Glutamatergic neuron (in vitro differentiated cells): ENCODE results near the gene LAMC2. TPM values are rescaled to one million over a fixed set of nuclear protein-coding genes. Genes with fewer than 3 reads are reported as not detected.

Source experiments
- DNase-seq: peaks from one replicate; pipeline ENCODE4 v3.0.0; 2022
- H3K27ac Mint-ChIP-seq: one replicate; pipeline ENCODE4 v1.8.0; 2020; ENCODE audit warnings: mild to moderate bottlenecking, mixed read lengths, inconsistent platforms; ENCODE audit not compliant: unreplicated experiment
- H3K27me3 Mint-ChIP-seq: one replicate; pipeline ENCODE4 v1.8.0; 2020; ENCODE audit warnings: mild to moderate bottlenecking, moderate library complexity, mixed read lengths, inconsistent platforms; ENCODE audit not compliant: unreplicated experiment
- H3K36me3 Mint-ChIP-seq: one replicate; pipeline ENCODE4 v1.8.0; 2020; ENCODE audit warnings: mild to moderate bottlenecking, mixed read lengths, inconsistent platforms; ENCODE audit not compliant: unreplicated experiment
- H3K4me1 Mint-ChIP-seq: one replicate; pipeline ENCODE4 v1.8.0; 2020; ENCODE audit warnings: mild to moderate bottlenecking, low read depth, mixed read lengths, inconsistent platforms; ENCODE audit not compliant: unreplicated experiment
- H3K4me3 Mint-ChIP-seq: one replicate; pipeline ENCODE4 v1.8.0; 2020; ENCODE audit warnings: mild to moderate bottlenecking, mixed read lengths, inconsistent platforms; ENCODE audit not compliant: unreplicated experiment
- H3K9me3 Mint-ChIP-seq: one replicate; pipeline ENCODE4 v1.8.0; 2020; ENCODE audit warnings: mild to moderate bottlenecking, moderate library complexity, mixed read lengths, inconsistent platforms; ENCODE audit not compliant: unreplicated experiment
- total RNA-seq: library from RNA; stranded (reverse); fragmentation: NEBNext Ultra II Directional; extraction: Animal tissue kit (Norgen Biotek cat#: 25700); gene quantifications from one replicate; pipeline ENCODE4 v1.2.1, GENCODE V29; 2021; ENCODE audit not compliant: unreplicated experiment
- TF ChIP-seq, protein P1 (sequence below): fragments of 200-600 bp; sonication (generic); IDR thresholded peaks from one replicate; pipeline ENCODE4 v1.5.0; 2021; ENCODE audit not compliant: partially characterized antibody, unreplicated experiment

LAMC2 gene
- total RNA-seq, 1 donor from 2014 or later = 2.8 TPM

DNA sequence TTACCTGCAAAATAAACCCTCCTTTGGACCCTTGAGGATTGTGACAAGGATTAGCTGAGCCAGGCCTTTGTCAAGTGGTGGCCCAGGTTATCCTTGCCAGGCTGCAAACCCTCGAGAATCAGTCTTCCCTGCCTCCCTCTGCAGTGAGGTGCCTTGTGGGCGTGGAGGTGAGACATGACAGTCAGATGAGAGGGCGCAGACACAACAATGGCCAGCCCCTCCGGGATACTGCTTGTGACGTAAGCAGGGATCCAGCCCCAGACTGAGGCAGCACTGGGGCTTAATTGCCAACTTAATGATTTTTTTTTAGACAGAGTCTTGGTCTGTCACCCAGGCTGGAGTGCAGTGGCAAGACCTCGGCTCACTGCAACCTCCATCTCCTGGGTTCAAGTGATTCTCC, 104.6 kb downstream of the LAMC2 start:
- no peak for DNase-seq
- peaks cover 10% of the 10 kb centered on the region for H3K36me3 Mint-ChIP-seq
- TF ChIP-seq, protein P1, sequence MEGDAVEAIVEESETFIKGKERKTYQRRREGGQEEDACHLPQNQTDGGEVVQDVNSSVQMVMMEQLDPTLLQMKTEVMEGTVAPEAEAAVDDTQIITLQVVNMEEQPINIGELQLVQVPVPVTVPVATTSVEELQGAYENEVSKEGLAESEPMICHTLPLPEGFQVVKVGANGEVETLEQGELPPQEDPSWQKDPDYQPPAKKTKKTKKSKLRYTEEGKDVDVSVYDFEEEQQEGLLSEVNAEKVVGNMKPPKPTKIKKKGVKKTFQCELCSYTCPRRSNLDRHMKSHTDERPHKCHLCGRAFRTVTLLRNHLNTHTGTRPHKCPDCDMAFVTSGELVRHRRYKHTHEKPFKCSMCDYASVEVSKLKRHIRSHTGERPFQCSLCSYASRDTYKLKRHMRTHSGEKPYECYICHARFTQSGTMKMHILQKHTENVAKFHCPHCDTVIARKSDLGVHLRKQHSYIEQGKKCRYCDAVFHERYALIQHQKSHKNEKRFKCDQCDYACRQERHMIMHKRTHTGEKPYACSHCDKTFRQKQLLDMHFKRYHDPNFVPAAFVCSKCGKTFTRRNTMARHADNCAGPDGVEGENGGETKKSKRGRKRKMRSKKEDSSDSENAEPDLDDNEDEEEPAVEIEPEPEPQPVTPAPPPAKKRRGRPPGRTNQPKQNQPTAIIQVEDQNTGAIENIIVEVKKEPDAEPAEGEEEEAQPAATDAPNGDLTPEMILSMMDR = no peak
- H3K27me3 Mint-ChIP-seq = peaks cover 6% of the 10 kb centered on the region
- H3K4me1 Mint-ChIP-seq = peaks cover 14% of the 10 kb centered on the region
- H3K4me3 Mint-ChIP-seq = no peak overlapping the region
- no peak overlapping the region for H3K27ac Mint-ChIP-seq
- H3K9me3 Mint-ChIP-seq = peaks cover 10% of the 10 kb centered on the region

DNA sequence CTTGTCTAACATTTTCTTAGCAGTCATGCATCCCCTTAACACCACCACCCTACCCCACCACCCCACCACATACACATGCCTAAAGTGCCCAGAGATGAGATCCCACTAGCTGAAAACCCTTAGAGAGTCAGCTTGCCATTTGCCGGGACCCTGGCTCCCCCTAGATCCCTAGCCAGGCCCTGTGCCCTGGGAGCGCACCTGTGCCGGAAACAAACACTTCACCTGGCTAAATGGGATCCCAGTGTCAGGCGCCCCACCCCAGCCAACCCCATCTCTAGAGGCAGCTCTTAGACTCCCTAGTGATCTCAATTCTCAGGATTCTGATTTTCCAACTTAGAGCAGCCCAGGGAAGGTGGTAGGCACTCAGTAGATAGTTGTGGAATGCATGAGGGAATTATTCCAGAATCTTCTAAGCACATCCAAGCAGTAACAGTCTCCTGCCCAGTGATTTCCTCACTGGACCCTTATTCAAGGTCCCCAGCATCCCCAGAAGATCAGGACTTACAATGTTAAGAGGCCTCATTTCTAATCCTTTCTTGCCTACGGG, 105.2 kb downstream of the LAMC2 start:
- H3K27ac Mint-ChIP-seq = no peak overlapping the region
- DNase-seq = no peak
- H3K9me3 Mint-ChIP-seq = peaks cover 10% of the 10 kb centered on the region
- TF ChIP-seq, protein P1 = no peak
- peaks cover 6% of the 10 kb centered on the region for H3K27me3 Mint-ChIP-seq
- peaks cover 14% of the 10 kb centered on the region for H3K4me1 Mint-ChIP-seq
- H3K36me3 Mint-ChIP-seq = peaks cover 10% of the 10 kb centered on the region
- H3K4me3 Mint-ChIP-seq = no peak overlapping the region

DNA sequence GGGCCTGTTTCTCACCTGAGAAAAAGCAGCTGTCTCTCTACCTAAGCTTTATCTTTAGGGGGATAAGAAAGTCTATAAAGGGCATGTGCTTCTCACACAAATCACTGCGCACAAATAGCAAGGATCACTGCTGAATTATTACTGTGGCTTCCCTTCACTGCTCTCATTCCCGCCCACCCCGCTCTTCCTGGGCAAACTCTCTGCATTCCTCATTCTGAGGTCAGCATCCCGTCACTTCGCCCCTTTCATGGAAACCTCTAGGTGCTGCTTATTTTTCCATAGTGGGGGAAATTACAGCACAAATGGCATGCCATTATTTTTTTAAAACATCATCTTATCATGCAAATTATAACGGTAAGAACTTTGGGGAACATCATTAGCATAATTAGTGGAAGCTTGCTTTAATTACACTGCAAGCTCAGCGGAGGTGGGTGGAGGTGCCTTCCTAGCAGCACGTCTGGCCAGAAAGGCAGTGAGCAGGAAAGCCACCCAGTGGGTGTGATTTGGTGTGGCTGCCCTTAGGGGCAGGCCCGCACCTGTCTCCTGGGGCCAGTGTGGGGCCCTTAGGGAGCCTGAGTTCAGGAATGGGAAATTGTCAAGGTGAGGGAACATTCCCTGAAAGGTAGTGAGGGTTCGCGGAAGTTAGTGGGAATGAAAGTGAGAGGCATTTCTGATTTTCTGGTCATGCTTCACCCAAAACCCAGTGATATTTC, 105.9 kb downstream of the LAMC2 start:
- Mint-ChIP-seq H3K36me3 (peaks cover 4% of the 10 kb centered on the region), H3K4me1 (peaks cover 11% of the 10 kb centered on the region), H3K27ac (no peak overlapping the region), H3K4me3 (no peak overlapping the region), H3K27me3 (peaks cover 6% of the 10 kb centered on the region), H3K9me3 (peaks cover 10% of the 10 kb centered on the region)
- no peak for DNase-seq
- TF ChIP-seq, protein P1 = no peak

DNA sequence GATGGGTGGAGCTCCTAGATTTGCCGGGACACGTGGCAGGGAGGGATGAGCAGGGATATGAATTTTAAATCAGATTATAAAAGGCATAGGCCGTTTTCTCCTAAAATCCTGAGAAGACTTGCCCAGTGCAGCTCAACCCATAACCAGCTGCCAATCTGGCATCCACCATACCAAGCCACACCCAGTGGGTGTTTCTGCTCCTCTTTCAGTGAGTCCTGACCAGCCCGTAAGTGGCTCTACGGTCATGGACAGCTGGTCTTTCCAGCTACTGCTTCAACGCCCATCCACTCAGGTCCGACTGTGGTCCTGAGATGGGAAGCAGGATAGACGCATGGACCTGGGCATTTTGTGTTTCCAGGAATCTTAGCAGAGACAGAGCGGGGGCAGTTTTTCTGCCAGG, 107.2 kb downstream of the LAMC2 start:
- peaks cover 8% of the 10 kb centered on the region for H3K4me1 Mint-ChIP-seq
- no peak overlapping the region for H3K27ac Mint-ChIP-seq
- H3K27me3 Mint-ChIP-seq = peaks cover 6% of the 10 kb centered on the region
- no peak overlapping the region for H3K4me3 Mint-ChIP-seq
- DNase-seq = no peak
- peaks cover 4% of the 10 kb centered on the region for H3K36me3 Mint-ChIP-seq
- TF ChIP-seq, protein P1 = no peak
- H3K9me3 Mint-ChIP-seq = peaks cover 8% of the 10 kb centered on the region

DNA sequence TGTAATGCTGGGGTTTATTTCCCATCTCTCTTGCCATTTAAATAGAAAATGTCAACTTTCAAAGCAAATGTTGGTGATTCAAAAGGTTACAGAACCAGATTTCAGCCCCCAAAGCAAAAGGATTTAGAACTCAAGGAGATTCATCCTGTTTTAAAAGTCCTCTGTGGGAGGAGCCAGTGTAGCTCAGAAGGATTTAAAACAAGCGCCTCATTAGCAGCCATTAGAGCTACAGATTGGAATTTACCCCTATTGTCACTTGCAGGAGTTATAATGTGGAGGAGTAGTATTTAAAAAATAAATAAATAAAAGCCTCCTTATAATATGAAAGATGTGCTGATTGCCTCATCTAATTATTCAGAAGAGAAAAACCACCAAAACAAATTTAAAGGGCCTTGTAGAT, 107.8 kb downstream of the LAMC2 start:
- TF ChIP-seq, protein P1 = no peak
- H3K4me1 Mint-ChIP-seq = peaks cover 4% of the 10 kb centered on the region
- peaks cover 3% of the 10 kb centered on the region for H3K27me3 Mint-ChIP-seq
- no peak overlapping the region for H3K27ac Mint-ChIP-seq
- no peak for DNase-seq
- peaks cover 4% of the 10 kb centered on the region for H3K9me3 Mint-ChIP-seq
- H3K4me3 Mint-ChIP-seq = no peak overlapping the region
- H3K36me3 Mint-ChIP-seq = peaks cover under 1% of the 10 kb centered on the region
